HepG2 (cell line): Measurements from ENCODE around the gene NAB2. TPM values are rescaled to one million over a fixed set of nuclear protein-coding genes. Genes with fewer than 3 reads are reported as not detected.

Experiments used
- CREB1 ChIP-seq, 2 experiments: fragments of 450-650 bp in 1 of 2; IDR thresholded peaks; 2 replicates each; pipeline ENCODE4 v1.6.1; 2016 to 2017; ENCODE audit warnings: control low read depth in 1 of 2, mild to moderate bottlenecking in 1 of 2, missing compliant biosample characterization in 1 of 2, missing genetic modification characterization in 1 of 2
- DR1 ChIP-seq: sonication (generic); formaldehyde crosslinking; IDR thresholded peaks from 2 replicates; pipeline ENCODE4 v1.8.0; 2021; ENCODE audit warnings: mild to moderate bottlenecking, missing genetic modification reagents, inconsistent platforms
- KLF11 ChIP-seq: IDR thresholded peaks from 2 replicates; pipeline ENCODE4 v1.6.1; 2016; ENCODE audit warnings: missing compliant biosample characterization
- PRDM10 ChIP-seq: sonication (generic); formaldehyde crosslinking; IDR thresholded peaks from 2 replicates; pipeline ENCODE4 v1.4.0; 2020; ENCODE audit warnings: low read depth, missing genetic modification reagents
- PTBP1 ChIP-seq: fragments of 200-400 bp; formaldehyde crosslinking; IDR thresholded peaks from 2 replicates; pipeline ENCODE4 v1.6.1; 2018; ENCODE audit warnings: low read length, low read depth; ENCODE audit not compliant: poor library complexity, severe bottlenecking
- RARG ChIP-seq: sonication (generic); formaldehyde crosslinking; IDR thresholded peaks from 2 replicates; pipeline ENCODE4 v1.4.0; 2020; ENCODE audit warnings: low read depth, mild to moderate bottlenecking, missing genetic modification reagents
- REPIN1 ChIP-seq: sonication (generic); formaldehyde crosslinking; IDR thresholded peaks from 2 replicates; pipeline ENCODE4 v1.8.0; 2022; ENCODE audit warnings: missing genetic modification reagents, low read depth, mild to moderate bottlenecking, borderline replicate concordance
- ZBTB42 ChIP-seq: sonication (generic); formaldehyde crosslinking; IDR thresholded peaks from 2 replicates; pipeline ENCODE4 v1.5.0; 2020; ENCODE audit warnings: mild to moderate bottlenecking, missing genetic modification reagents
- ZNF639 ChIP-seq: conservative IDR thresholded peaks from 2 replicates; pipeline ENCODE4 v1.6.1; 2018; ENCODE audit warnings: missing genetic modification reagents
- ZNF780A ChIP-seq: sonication (generic); formaldehyde crosslinking; IDR thresholded peaks from 2 replicates; pipeline ENCODE4 v1.8.0; 2022; ENCODE audit warnings: mild to moderate bottlenecking, missing genetic modification reagents, moderate library complexity
- polyA plus RNA-seq, 8 experiments: library from polyadenylated mRNA; depleted of rRNA in 3 of 8; stranded (reverse) in 7 of 8; unstranded in 1 of 8; fragments of >200 nt; fragmentation: Illumina TruSeq in 4 of 8; extraction: Trizol in 4 of 8; gene quantifications; 2 replicates each; pipeline versions ENCODE4 v1.2.1 to v1.2.3, GENCODE V29; 2011 to 2016; ENCODE audit warnings: low read depth in 4 of 8, missing spikeins in 1 of 8, mixed read lengths in 1 of 8; ENCODE audit not compliant: insufficient read depth in 1 of 8
- total RNA-seq, 5 experiments: library from RNA; depleted of rRNA; stranded (reverse); fragments of >200 nt; fragmentation: Illumina TruSeq; extraction: Trizol; gene quantifications; 2 replicates each; pipeline ENCODE4 v1.2.3, GENCODE V29; 2016; ENCODE audit warnings: low read depth in 1 of 5
- TF ChIP-seq, protein P1 (sequence below): sonication (generic); formaldehyde crosslinking; IDR thresholded peaks from 2 replicates; pipeline ENCODE4 v1.4.0; 2020; ENCODE audit warnings: missing genetic modification reagents
- TF ChIP-seq, protein P2 (sequence below): sonication (generic); formaldehyde crosslinking; IDR thresholded peaks from 2 replicates; pipeline ENCODE4 v1.9.0; 2021; ENCODE audit warnings: mild to moderate bottlenecking, missing genetic modification reagents

The NAB2 gene
- total and polyA plus RNA-seq, 2 of the 13 experiments (the other 11 are each of a cell fraction or from before 2014, with no cell fraction given), result 11.7 to 12.9 TPM

GRCh38 chr12:57111031-57111734 lies 22.3 kb downstream of the NAB2 start, which contains the start of gene STAT6 (continued):
- TF ChIP-seq PRDM10 (no peak), REPIN1 (0 out of 2 replicates have a peak, but pooled peaks have one; percentile 17), CREB1 (IDR thresholded peaks at IDR 0.05) (peak; percentile 39; the same call in 1 of the 2 replicates), CREB1 (CRISPR knock-in tag; IDR thresholded peaks at IDR 0.05) (no peak), KLF11 (CRISPR knock-in tag) (0 out of 2 replicates have a peak, but pooled peaks have one; percentile 24), DR1 (CRISPR knock-in tag) (no peak; the same call in 1 of the 2 replicates), ZNF780A (CRISPR knock-in tag) (no peak), ZNF639 (CRISPR knock-in tag) (no peak), RARG (CRISPR knock-in tag) (no peak; the same call in 1 of the 2 replicates), ZBTB42 (CRISPR knock-in tag) (0 out of 2 replicates have a peak, but pooled peaks have one; percentile 38), PTBP1 (no peak)
- TF ChIP-seq, protein P1, sequence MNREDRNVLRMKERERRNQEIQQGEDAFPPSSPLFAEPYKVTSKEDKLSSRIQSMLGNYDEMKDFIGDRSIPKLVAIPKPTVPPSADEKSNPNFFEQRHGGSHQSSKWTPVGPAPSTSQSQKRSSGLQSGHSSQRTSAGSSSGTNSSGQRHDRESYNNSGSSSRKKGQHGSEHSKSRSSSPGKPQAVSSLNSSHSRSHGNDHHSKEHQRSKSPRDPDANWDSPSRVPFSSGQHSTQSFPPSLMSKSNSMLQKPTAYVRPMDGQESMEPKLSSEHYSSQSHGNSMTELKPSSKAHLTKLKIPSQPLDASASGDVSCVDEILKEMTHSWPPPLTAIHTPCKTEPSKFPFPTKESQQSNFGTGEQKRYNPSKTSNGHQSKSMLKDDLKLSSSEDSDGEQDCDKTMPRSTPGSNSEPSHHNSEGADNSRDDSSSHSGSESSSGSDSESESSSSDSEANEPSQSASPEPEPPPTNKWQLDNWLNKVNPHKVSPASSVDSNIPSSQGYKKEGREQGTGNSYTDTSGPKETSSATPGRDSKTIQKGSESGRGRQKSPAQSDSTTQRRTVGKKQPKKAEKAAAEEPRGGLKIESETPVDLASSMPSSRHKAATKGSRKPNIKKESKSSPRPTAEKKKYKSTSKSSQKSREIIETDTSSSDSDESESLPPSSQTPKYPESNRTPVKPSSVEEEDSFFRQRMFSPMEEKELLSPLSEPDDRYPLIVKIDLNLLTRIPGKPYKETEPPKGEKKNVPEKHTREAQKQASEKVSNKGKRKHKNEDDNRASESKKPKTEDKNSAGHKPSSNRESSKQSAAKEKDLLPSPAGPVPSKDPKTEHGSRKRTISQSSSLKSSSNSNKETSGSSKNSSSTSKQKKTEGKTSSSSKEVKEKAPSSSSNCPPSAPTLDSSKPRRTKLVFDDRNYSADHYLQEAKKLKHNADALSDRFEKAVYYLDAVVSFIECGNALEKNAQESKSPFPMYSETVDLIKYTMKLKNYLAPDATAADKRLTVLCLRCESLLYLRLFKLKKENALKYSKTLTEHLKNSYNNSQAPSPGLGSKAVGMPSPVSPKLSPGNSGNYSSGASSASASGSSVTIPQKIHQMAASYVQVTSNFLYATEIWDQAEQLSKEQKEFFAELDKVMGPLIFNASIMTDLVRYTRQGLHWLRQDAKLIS (CRISPR knock-in tag), result 0 out of 2 replicates have a peak, but pooled peaks have one; percentile 60
- TF ChIP-seq, protein P2, sequence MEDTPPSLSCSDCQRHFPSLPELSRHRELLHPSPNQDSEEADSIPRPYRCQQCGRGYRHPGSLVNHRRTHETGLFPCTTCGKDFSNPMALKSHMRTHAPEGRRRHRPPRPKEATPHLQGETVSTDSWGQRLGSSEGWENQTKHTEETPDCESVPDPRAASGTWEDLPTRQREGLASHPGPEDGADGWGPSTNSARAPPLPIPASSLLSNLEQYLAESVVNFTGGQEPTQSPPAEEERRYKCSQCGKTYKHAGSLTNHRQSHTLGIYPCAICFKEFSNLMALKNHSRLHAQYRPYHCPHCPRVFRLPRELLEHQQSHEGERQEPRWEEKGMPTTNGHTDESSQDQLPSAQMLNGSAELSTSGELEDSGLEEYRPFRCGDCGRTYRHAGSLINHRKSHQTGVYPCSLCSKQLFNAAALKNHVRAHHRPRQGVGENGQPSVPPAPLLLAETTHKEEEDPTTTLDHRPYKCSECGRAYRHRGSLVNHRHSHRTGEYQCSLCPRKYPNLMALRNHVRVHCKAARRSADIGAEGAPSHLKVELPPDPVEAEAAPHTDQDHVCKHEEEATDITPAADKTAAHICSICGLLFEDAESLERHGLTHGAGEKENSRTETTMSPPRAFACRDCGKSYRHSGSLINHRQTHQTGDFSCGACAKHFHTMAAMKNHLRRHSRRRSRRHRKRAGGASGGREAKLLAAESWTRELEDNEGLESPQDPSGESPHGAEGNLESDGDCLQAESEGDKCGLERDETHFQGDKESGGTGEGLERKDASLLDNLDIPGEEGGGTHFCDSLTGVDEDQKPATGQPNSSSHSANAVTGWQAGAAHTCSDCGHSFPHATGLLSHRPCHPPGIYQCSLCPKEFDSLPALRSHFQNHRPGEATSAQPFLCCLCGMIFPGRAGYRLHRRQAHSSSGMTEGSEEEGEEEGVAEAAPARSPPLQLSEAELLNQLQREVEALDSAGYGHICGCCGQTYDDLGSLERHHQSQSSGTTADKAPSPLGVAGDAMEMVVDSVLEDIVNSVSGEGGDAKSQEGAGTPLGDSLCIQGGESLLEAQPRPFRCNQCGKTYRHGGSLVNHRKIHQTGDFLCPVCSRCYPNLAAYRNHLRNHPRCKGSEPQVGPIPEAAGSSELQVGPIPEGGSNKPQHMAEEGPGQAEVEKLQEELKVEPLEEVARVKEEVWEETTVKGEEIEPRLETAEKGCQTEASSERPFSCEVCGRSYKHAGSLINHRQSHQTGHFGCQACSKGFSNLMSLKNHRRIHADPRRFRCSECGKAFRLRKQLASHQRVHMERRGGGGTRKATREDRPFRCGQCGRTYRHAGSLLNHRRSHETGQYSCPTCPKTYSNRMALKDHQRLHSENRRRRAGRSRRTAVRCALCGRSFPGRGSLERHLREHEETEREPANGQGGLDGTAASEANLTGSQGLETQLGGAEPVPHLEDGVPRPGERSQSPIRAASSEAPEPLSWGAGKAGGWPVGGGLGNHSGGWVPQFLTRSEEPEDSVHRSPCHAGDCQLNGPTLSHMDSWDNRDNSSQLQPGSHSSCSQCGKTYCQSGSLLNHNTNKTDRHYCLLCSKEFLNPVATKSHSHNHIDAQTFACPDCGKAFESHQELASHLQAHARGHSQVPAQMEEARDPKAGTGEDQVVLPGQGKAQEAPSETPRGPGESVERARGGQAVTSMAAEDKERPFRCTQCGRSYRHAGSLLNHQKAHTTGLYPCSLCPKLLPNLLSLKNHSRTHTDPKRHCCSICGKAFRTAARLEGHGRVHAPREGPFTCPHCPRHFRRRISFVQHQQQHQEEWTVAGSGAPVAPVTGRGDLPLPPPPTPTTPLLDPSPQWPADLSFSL (CRISPR knock-in tag), result peak; percentile 28; the same call in 1 of the 2 replicates
